Transverse colon (tissue), 4 donors: Measurements from ENCODE around the gene SVBP. TPM values are rescaled to one million over a fixed set of nuclear protein-coding genes. Genes with fewer than 3 reads are reported as not detected.

ENCODE experiments used
- DNase-seq: peaks from one replicate; pipeline ENCODE4 v3.0.0-alpha.2; 2019
- H3K27ac ChIP-seq, 4 donors: fragments of 200-600 bp; sonication (generic); 2 replicates each; pipeline ENCODE4 v1.5.1; 2016 to 2018; ENCODE audit warnings: inconsistent platforms in 4 of 4
- H3K27me3 ChIP-seq: fragments of 200-600 bp; sonication (generic); 2 replicates; pipeline ENCODE4 v1.5.1; 2017; ENCODE audit warnings: inconsistent platforms
- H3K36me3 ChIP-seq, 4 donors: fragments of 200-600 bp; sonication (generic); 2 replicates each; pipeline ENCODE4 v1.5.1; 2017 to 2019; ENCODE audit warnings: inconsistent platforms in 4 of 4
- H3K4me1 ChIP-seq, 4 donors: fragments of 200-600 bp; sonication (generic); 2 replicates each; pipeline ENCODE4 v1.5.1; 2017 to 2020; ENCODE audit warnings: inconsistent platforms in 4 of 4
- H3K4me3 ChIP-seq, 4 donors: fragments of 200-600 bp; sonication (generic); 1 replicate in 1 of 4; 2 replicates in 3 of 4; pipeline versions ENCODE4 v1.5.1 to v1.6.1; 2017 to 2019; ENCODE audit warnings: inconsistent platforms in 4 of 4
- H3K9me3 ChIP-seq, 2 donors: fragments of 200-600 bp; sonication (generic); 2 replicates each; pipeline ENCODE4 v1.5.1; 2017 to 2019; ENCODE audit warnings: inconsistent platforms in 2 of 2
- EP300 ChIP-seq: sonication (generic); formaldehyde crosslinking; IDR thresholded peaks from one replicate; pipeline ENCODE4 v1.6.1; 2017; ENCODE audit warnings: antibody characterized with exemption, low read depth
- POLR2A ChIP-seq: fragments of 450-650 bp; IDR thresholded peaks from one replicate; pipeline ENCODE4 v1.6.1; 2016; ENCODE audit warnings: antibody characterized with exemption, mild to moderate bottlenecking, moderate library complexity
- POLR2AphosphoS5 ChIP-seq, 3 donors: sonication (generic); formaldehyde crosslinking; IDR thresholded peaks; one replicate each; pipeline ENCODE4 v1.6.1; 2016; ENCODE audit warnings: antibody characterized with exemption in 3 of 3
- WGBS, 2 donors: methylation state at CpG; one replicate each; pipeline ENCODE4 v1.1.5; 2018; ENCODE audit warnings: low coverage in 1 of 2; 5-methylcytosine and 5-hydroxymethylcytosine counted together
- in situ Hi-C, 4 donors: fragments of 200-750 bp; cut with MboI; loops; one replicate each; pipeline versions ENCODE4 v1.15.0 to v1.15.1; 2017; ENCODE audit warnings: low sequenced_read_pairs in 3 of 4, low pct_ligation_motif_present in 1 of 4, low pct_unique_long_range_greater_than_20kb in 1 of 4
- intact Hi-C: fragments of 100-400 bp; cut with DNase I; formaldehyde crosslinking; loops from one replicate; pipeline ENCODE4 v1.15.1; 2023; ENCODE audit warnings: low total_unique reads
- total RNA-seq, 4 donors: library from RNA; depleted of rRNA; stranded (reverse); fragments of >200 nt; gene quantifications; one replicate each; pipeline ENCODE4 v1.1.0, GENCODE V29; 2016
- TF ChIP-seq, protein P1 (sequence below), 5 experiments: fragments of 200-600 bp in 3 of 5; fragments of 450-650 bp in 2 of 5; sonication (generic) in 3 of 5; IDR thresholded peaks; 1 replicate in 2 of 5; 2 replicates in 3 of 5; pipeline ENCODE4 v1.5.1; 2016 to 2017; ENCODE audit warnings: antibody characterized with exemption in 5 of 5, inconsistent platforms in 3 of 5, mild to moderate bottlenecking in 2 of 5, moderate library complexity in 1 of 5

Gene SVBP
- total RNA-seq, 4 donors from 2014 or later, result 15.3 to 33.3 (median 17.6) TPM

DNA sequence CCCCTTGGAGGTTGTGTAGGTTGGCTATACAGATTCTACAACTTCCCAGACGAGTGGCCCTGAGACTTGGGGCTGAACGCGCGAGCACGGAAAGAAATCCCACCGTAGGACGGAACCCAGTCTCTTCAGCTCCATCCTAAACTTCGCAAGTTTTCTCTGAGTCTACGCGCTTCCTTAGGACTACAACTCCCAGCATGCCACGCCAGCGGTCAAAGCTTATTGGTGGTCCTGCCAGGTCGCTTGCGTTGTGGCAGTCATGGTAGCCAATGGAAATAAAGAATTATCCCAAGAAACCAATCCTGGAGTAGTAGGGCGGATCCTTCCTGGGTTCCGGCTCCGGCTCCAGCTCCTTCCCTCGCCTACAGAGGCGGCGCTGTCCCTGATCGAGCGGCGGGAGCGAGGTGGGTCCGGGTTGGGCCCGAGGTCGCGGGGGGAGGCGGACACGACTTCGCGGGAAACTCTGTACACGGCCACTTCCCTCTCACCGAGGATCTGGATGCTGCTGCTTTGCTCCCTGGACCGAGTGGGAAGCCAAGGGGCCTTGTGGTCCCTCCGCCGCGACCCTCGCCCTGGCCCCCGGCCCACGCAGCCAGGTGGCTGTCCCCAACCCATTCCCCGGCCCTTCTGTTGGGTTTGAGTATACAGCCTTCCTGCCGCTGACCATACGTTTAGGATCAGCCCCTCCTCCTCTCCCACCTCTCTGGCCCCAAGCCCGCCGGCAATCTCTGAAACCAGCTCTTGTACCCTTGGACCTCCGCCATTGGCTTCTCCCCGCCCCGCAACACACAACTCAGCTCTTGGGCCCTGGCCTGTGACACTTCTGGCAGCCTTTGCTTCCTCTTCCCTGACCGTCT is 29.3 kb upstream of the SVBP start, which contains the start of gene ZNF691:
TSS of gene ZNF691 (plus strand) at position 357 of the 854 bp plus-strand sequence. CDS start 3,046 bp downstream, outside the sequence.
- peaks cover 0 to 8% (median 2%) of the 10 kb centered on the region in 4 donors for H3K36me3 ChIP-seq
- no peaks in the 10 kb centered on the region for H3K9me3 ChIP-seq
- H3K4me3 ChIP-seq, result peak within 1 kb of the TSS; percentile 56 to 91 (median 82)
- intact Hi-C loops (loop anchor here (10.0 kb wide), 1 partner anchor 72 kb away; no protein-coding TSS in a partner anchor), in situ Hi-C loops (no loop called here)
- WGBS, 2 donors, result 0 to 1% methylated on average over 6 to 30 of the region's 50 CpGs
- H3K4me1 ChIP-seq, result peaks cover 10 to 19% (median 13%) of the 10 kb centered on the region in 4 donors
- TF ChIP-seq EP300, result no peak
- TF ChIP-seq POLR2A, result peak; percentile 63
- TF ChIP-seq, protein P1, sequence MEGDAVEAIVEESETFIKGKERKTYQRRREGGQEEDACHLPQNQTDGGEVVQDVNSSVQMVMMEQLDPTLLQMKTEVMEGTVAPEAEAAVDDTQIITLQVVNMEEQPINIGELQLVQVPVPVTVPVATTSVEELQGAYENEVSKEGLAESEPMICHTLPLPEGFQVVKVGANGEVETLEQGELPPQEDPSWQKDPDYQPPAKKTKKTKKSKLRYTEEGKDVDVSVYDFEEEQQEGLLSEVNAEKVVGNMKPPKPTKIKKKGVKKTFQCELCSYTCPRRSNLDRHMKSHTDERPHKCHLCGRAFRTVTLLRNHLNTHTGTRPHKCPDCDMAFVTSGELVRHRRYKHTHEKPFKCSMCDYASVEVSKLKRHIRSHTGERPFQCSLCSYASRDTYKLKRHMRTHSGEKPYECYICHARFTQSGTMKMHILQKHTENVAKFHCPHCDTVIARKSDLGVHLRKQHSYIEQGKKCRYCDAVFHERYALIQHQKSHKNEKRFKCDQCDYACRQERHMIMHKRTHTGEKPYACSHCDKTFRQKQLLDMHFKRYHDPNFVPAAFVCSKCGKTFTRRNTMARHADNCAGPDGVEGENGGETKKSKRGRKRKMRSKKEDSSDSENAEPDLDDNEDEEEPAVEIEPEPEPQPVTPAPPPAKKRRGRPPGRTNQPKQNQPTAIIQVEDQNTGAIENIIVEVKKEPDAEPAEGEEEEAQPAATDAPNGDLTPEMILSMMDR (IDR thresholded peaks at IDR 0.05), result peak; percentile 34 to 50 (median 37)
- peak; percentile 62 to 85 (median 78) for TF ChIP-seq POLR2AphosphoS5 (IDR thresholded peaks at IDR 0.05)
- peak within 1 kb of the TSS; percentile 78 to 82 (median 81) for H3K27ac ChIP-seq
- H3K27me3 ChIP-seq, result no peaks in the 10 kb centered on the region
- DNase-seq, result peak; percentile 94

DNA sequence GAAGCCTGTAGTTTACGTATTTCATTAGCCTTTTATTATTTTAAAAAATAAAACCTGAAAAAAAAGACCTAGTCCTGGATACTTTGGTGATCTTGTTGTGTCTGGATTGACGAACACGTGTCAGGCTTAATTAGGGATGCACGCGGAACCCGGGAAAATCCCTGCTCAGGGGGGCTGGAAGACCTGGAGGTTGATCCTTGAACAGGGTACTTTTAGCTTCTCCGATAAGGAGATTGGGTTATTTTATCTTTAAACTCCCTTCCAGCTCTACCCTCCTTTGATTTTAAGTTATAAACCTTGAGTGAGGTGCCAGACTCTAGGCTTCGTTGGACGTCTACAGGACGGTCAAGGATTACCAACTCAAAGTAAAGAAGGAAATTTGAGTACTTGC is 28.7 kb upstream of the SVBP start:
- WGBS, 2 donors, result 11 to 23% methylated on average over 7 to 10 of the region's 10 CpGs
- no peak for TF ChIP-seq POLR2A
- no peak for DNase-seq
- H3K27me3 ChIP-seq, result no peaks in the 10 kb centered on the region
- intact Hi-C loops (loop anchor here (10.0 kb wide), 1 partner anchor 71 kb away; no protein-coding TSS in a partner anchor), in situ Hi-C loops (no loop called here)
- peak overlapping the region; percentile 7 to 86 (median 66) for H3K4me3 ChIP-seq
- H3K36me3 ChIP-seq, result peaks cover 0 to 2% (median 0%) of the 10 kb centered on the region in 4 donors
- H3K4me1 ChIP-seq, result peaks cover 10 to 19% (median 13%) of the 10 kb centered on the region in 4 donors
- no peaks in the 10 kb centered on the region for H3K9me3 ChIP-seq
- H3K27ac ChIP-seq, result peak overlapping the region in 3 of 4 donors; percentile 33 to 82 (median 46)

DNA sequence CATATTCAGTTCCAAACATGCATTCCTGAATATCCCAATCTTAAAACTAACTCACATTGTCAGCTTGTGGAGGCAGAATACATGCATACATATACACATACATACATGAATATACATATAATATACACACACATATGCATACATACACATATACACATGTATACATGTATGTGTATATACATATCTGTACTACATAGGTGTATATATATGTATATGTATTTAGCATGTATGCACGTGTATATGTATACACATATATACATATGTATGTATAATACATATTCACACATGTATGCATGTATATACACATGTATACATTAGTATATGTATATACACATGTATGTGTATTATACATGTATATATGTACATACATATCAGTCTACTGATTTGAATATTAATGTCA is 28.0 kb upstream of the SVBP start:
- TF ChIP-seq POLR2A (no peak), EP300 (no peak), POLR2AphosphoS5 (IDR thresholded peaks at IDR 0.05) (no peak)
- TF ChIP-seq, protein P1 (IDR thresholded peaks at IDR 0.05), result no peak

DNA sequence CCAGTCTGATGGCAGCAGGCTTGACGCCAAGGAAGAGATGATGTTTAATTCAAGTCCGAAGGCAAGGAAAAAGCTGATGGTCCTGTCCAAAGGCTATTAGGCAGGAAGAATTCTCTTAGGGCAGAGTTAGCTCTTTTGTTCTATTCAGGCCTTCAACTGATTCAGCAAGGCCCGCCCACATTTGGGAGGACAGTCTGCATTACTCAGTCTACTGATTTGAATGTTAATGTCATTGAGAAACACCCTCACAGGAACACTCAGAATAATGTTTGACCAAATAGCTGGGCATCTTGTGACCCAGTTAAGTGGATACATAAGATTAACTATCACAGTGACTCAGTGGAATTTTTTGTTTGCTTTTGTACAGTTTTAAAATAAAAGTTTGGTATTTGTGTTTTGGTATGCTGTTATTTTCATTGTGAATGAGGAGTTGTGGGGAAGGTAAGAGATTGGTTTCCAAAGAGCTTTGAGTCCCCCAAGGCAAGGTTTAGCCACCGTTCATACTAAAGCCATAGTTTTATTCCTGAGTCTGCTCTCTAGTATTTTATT is 27.5 kb upstream of the SVBP start:
- Histone ChIP-seq H3K9me3 (no peaks in the 10 kb centered on the region), H3K4me1 (peaks cover 10 to 19% (median 13%) of the 10 kb centered on the region in 4 donors), H3K4me3 (no peak overlapping the region), H3K27me3 (no peaks in the 10 kb centered on the region), H3K36me3 (no peaks in the 10 kb centered on the region), H3K27ac (no peak overlapping the region)
- no peak for TF ChIP-seq EP300
- no peak for TF ChIP-seq POLR2AphosphoS5 (IDR thresholded peaks at IDR 0.05)
- TF ChIP-seq, protein P1 (IDR thresholded peaks at IDR 0.05), result no peak
- TF ChIP-seq POLR2A, result no peak
- DNase-seq, result no peak
- 85 to 89% methylated on average over 3 to 4 of the region's 4 CpGs for WGBS, 2 donors
- intact Hi-C loops (loop anchor here (10.0 kb wide), 1 partner anchor 70 kb away; no protein-coding TSS in a partner anchor), in situ Hi-C loops (no loop called here)

More for the DNA sequence above, 28.0 kb upstream of the SVBP start:
- Histone ChIP-seq H3K27me3 (no peaks in the 10 kb centered on the region), H3K27ac (no peak overlapping the region), H3K9me3 (no peaks in the 10 kb centered on the region), H3K36me3 (no peaks in the 10 kb centered on the region), H3K4me3 (no peak overlapping the region), H3K4me1 (peaks cover 10 to 19% (median 13%) of the 10 kb centered on the region in 4 donors)
- intact Hi-C loops (loop anchor here (10.0 kb wide), 1 partner anchor 70 kb away; no protein-coding TSS in a partner anchor), in situ Hi-C loops (no loop called here)
- DNase-seq, result no peak
- 60 to 73% methylated on average over 1 of the region's 1 CpG for WGBS, 2 donors
